ENCODE measurements around the gene LIN28B. TPM values are rescaled to one million over a fixed set of nuclear protein-coding genes. Genes with fewer than 3 reads are reported as not detected.

The LIN28B gene
- total and polyA plus RNA-seq, 7 donors, result not detected

GRCh38 chr6:105035299-105035698, 78.4 kb downstream of the LIN28B start:
- no peaks in the 10 kb centered on the region for H3K9me3 ChIP-seq
- TF ChIP-seq POLR2A (IDR thresholded peaks at IDR 0.05), result no peak
- no peak for TF ChIP-seq EP300 (IDR thresholded peaks at IDR 0.05)
- no peak for TF ChIP-seq CTCF (IDR thresholded peaks at IDR 0.05)
- no peak for TF ChIP-seq POLR2AphosphoS5 (IDR thresholded peaks at IDR 0.05)
- no peak overlapping the region for H3K27ac ChIP-seq
- no peaks in the 10 kb centered on the region for H3K4me1 ChIP-seq
- no peak overlapping the region for H3K4me3 ChIP-seq
- intact Hi-C loops (cut with DNase I), result no loop called here
- no peaks in the 10 kb centered on the region for H3K36me3 ChIP-seq
- H3K27me3 ChIP-seq, result no peaks in the 10 kb centered on the region
- DNase-seq, result no peak

GRCh38 chr6:105036351-105036750, 79.4 kb downstream of the LIN28B start:
- no peak for DNase-seq
- Histone ChIP-seq H3K27ac (no peak overlapping the region), H3K27me3 (no peaks in the 10 kb centered on the region), H3K4me3 (no peak overlapping the region), H3K9me3 (no peaks in the 10 kb centered on the region), H3K4me1 (no peaks in the 10 kb centered on the region), H3K36me3 (no peaks in the 10 kb centered on the region)
- intact Hi-C loops (cut with DNase I), result no loop called here
- 84 to 87% methylated on average over 1 of the region's 1 CpG for WGBS, 2 donors
- TF ChIP-seq CTCF (IDR thresholded peaks at IDR 0.05) (no peak), POLR2A (IDR thresholded peaks at IDR 0.05) (no peak), EP300 (IDR thresholded peaks at IDR 0.05) (no peak), POLR2AphosphoS5 (IDR thresholded peaks at IDR 0.05) (no peak)

- TF ChIP-seq POLR2AphosphoS5 (IDR thresholded peaks at IDR 0.05) (no peak), POLR2A (IDR thresholded peaks at IDR 0.05) (no peak), EP300 (IDR thresholded peaks at IDR 0.05) (no peak)
- Histone ChIP-seq H3K27ac (no peak overlapping the region), H3K27me3 (no peaks in the 10 kb centered on the region), H3K36me3 (no peaks in the 10 kb centered on the region), H3K9me3 (no peaks in the 10 kb centered on the region), H3K4me1 (no peaks in the 10 kb centered on the region), H3K4me3 (no peak overlapping the region)
- 69 to 73% methylated on average over 2 of the region's 2 CpGs for WGBS, 2 donors
- no peak for DNase-seq
- intact Hi-C loops (cut with DNase I), result no loop called here
Observed at GRCh38 chr6:105038259-105038658, 81.4 kb downstream of the LIN28B start.

GRCh38 chr6:105041880-105042279, 85.0 kb downstream of the LIN28B start:
- H3K36me3 ChIP-seq, result no peaks in the 10 kb centered on the region
- no peaks in the 10 kb centered on the region for H3K9me3 ChIP-seq
- no peaks in the 10 kb centered on the region for H3K4me1 ChIP-seq
- no peaks in the 10 kb centered on the region for H3K27me3 ChIP-seq
- H3K27ac ChIP-seq, result no peak overlapping the region
- no peak overlapping the region for H3K4me3 ChIP-seq
- no peak for DNase-seq
- no peak for TF ChIP-seq POLR2AphosphoS5 (IDR thresholded peaks at IDR 0.05)
- no peak for TF ChIP-seq POLR2A (IDR thresholded peaks at IDR 0.05)
- TF ChIP-seq CTCF (IDR thresholded peaks at IDR 0.05), result no peak
- TF ChIP-seq EP300 (IDR thresholded peaks at IDR 0.05), result no peak
- WGBS, 2 donors, result 87 to 90% methylated on average over 2 of the region's 2 CpGs
- intact Hi-C loops (cut with DNase I), result no loop called here

- H3K27ac ChIP-seq, result no peak overlapping the region
- no peaks in the 10 kb centered on the region for H3K36me3 ChIP-seq
- H3K4me3 ChIP-seq, result no peak overlapping the region
- H3K9me3 ChIP-seq, result no peaks in the 10 kb centered on the region
- no peaks in the 10 kb centered on the region for H3K27me3 ChIP-seq
- no peak for DNase-seq
- H3K4me1 ChIP-seq, result no peaks in the 10 kb centered on the region
- intact Hi-C loops (cut with DNase I), result no loop called here
- TF ChIP-seq CTCF (IDR thresholded peaks at IDR 0.05) (no peak), POLR2A (IDR thresholded peaks at IDR 0.05) (no peak)
Observed at GRCh38 chr6:105042648-105043047, 85.7 kb downstream of the LIN28B start.
